PC-9 (cell line): ENCODE measurements around the gene RPS29. TPM values are rescaled to one million over a fixed set of nuclear protein-coding genes. Genes with fewer than 3 reads are reported as not detected.

ENCODE experiments used
- BruUV-seq: library from RNA; stranded (reverse); fragments of 400-500 nt; replicated peaks from 2 replicates; lab custom pipeline; 2021; lab: Mats Ljungman, UMichigan
- CTCF ChIA-PET: fragments of 300-600 bp; sonication (Branson Sonifier 250); formaldehyde crosslinking; loops from one replicate; lab custom pipeline; 2022; ENCODE audit warnings: antibody characterized with exemption; lab: Charles Lee
- POLR2A ChIA-PET: fragments of 300-600 bp; sonication (Branson Sonifier 250); formaldehyde crosslinking; loops from one replicate; lab custom pipeline; 2022; ENCODE audit warnings: antibody characterized with exemption; ENCODE audit not compliant: unreplicated experiment; lab: Charles Lee
- DNase-seq, 2 experiments: peaks; one replicate each; pipeline versions ENCODE4 v3.0.0 to v3.0.0-alpha.2; 2015 to 2022; ENCODE audit warnings: mixed read lengths in 1 of 2
- H2AFZ ChIP-seq: fragments of 200-600 bp; sonication (generic); 2 replicates; pipeline ENCODE4 v1.8.1; 2017; ENCODE audit warnings: antibody characterized with exemption
- H3F3A ChIP-seq: fragments of 200-600 bp; sonication (generic); 2 replicates; pipeline ENCODE4 v1.8.1; 2017; ENCODE audit warnings: antibody characterized with exemption, mild to moderate bottlenecking, low read depth; ENCODE audit not compliant: insufficient read depth
- H3K27ac ChIP-seq: fragments of 200-600 bp; sonication (generic); 2 replicates; pipeline ENCODE4 v1.6.1; 2016; ENCODE audit warnings: mixed run types
- H3K27me3 ChIP-seq: fragments of 200-600 bp; sonication (generic); 2 replicates; pipeline ENCODE4 v1.6.1; 2016; ENCODE audit warnings: low read depth, mixed run types; ENCODE audit not compliant: insufficient read depth
- H3K36me3 ChIP-seq: fragments of 200-600 bp; sonication (generic); 2 replicates; pipeline ENCODE4 v1.6.1; 2016; ENCODE audit warnings: low read depth, mixed run types
- H3K4me1 ChIP-seq: fragments of 200-600 bp; sonication (generic); replicated peaks from 2 replicates; pipeline ENCODE4 v1.6.1; 2016; ENCODE audit warnings: mixed run types; ENCODE audit not compliant: insufficient read depth
- H3K4me2 ChIP-seq: fragments of 200-600 bp; sonication (generic); 2 replicates; pipeline ENCODE4 v1.6.1; 2017; ENCODE audit warnings: mixed run types
- H3K4me3 ChIP-seq: fragments of 200-600 bp; sonication (generic); 2 replicates; pipeline ENCODE4 v1.6.1; 2016; ENCODE audit warnings: mixed run types
- H3K79me2 ChIP-seq: fragments of 200-600 bp; sonication (generic); 2 replicates; pipeline ENCODE4 v1.6.1; 2017; ENCODE audit warnings: low read depth, mixed run types
- H3K9me2 ChIP-seq: fragments of 200-600 bp; sonication (generic); 2 replicates; pipeline ENCODE4 v1.8.1; 2017; ENCODE audit warnings: mild to moderate bottlenecking; ENCODE audit not compliant: insufficient read depth
- H3K9me3 ChIP-seq: fragments of 200-600 bp; sonication (generic); 2 replicates; pipeline ENCODE4 v1.8.1; 2016; ENCODE audit warnings: low read depth; ENCODE audit not compliant: insufficient read depth
- H4K20me1 ChIP-seq: fragments of 200-600 bp; sonication (generic); 2 replicates; pipeline ENCODE4 v1.8.1; 2017; ENCODE audit not compliant: insufficient read depth
- CTCF ChIP-seq: fragments of 200-600 bp; sonication (generic); conservative IDR thresholded peaks from 2 replicates; pipeline ENCODE4 v1.6.1; 2017; ENCODE audit warnings: mixed run types, antibody characterized with exemption, mild to moderate bottlenecking, moderate library complexity
- EZH2 ChIP-seq: fragments of 200-600 bp; sonication (generic); IDR thresholded peaks from 2 replicates; pipeline ENCODE4 v1.8.0; 2017; ENCODE audit warnings: antibody characterized with exemption, low read depth
- intact Hi-C: fragments of 100-400 bp; cut with micrococcal nuclease; formaldehyde crosslinking; loops from one replicate; pipeline ENCODE4 v1.10.0; 2022; ENCODE audit not compliant: unreplicated experiment
- total RNA-seq: library from RNA; stranded (reverse); gene quantifications from 2 replicates; pipeline ENCODE4 v1.2.3, GENCODE V29; 2021

RPS29 gene
- total RNA-seq, 1 experiment from 2014 or later = 1,294 TPM

GRCh38 chr14:49545716-49546115 is 40.5 kb downstream of the RPS29 start:
- no peaks in the 10 kb centered on the region for H3K9me2 ChIP-seq
- no peaks in the 10 kb centered on the region for H4K20me1 ChIP-seq
- no peak overlapping the region for H3K27ac ChIP-seq
- no peak for DNase-seq
- intact Hi-C loops = loop anchor here (1.0 kb wide), 1 partner anchor 40 kb away; no protein-coding TSS in a partner anchor
- ChIA-PET POLR2A (no interaction called here), CTCF (no interaction called here)
- no peak overlapping the region for H3K4me2 ChIP-seq
- TF ChIP-seq CTCF = no peak
- no peak for TF ChIP-seq EZH2
- no peaks in the 10 kb centered on the region for H3K36me3 ChIP-seq
- no peak overlapping the region for H2AFZ ChIP-seq
- BruUV-seq = no TSS peak
- peaks cover 3% of the 10 kb centered on the region; the same call in 1 of the 2 replicates for H3K9me3 ChIP-seq
- peaks cover 19% of the 10 kb centered on the region for H3K4me1 ChIP-seq
- H3K79me2 ChIP-seq = no peaks in the 10 kb centered on the region
- H3K4me3 ChIP-seq = no peak overlapping the region
- H3K27me3 ChIP-seq = no peaks in the 10 kb centered on the region
- H3F3A ChIP-seq = 0 out of 2 replicates have a peak, but pooled peaks cover 7% of the 10 kb centered on the region

GRCh38 chr14:49545071-49545470 is 41.1 kb downstream of the RPS29 start:
- no peaks in the 10 kb centered on the region for H3K27me3 ChIP-seq
- no peak for TF ChIP-seq CTCF
- TF ChIP-seq EZH2 = no peak
- H3K27ac ChIP-seq = no peak overlapping the region
- no peaks in the 10 kb centered on the region for H3K36me3 ChIP-seq
- no peaks in the 10 kb centered on the region for H4K20me1 ChIP-seq
- ChIA-PET POLR2A (no interaction called here), CTCF (no interaction called here)
- no TSS peak for BruUV-seq
- H3K9me2 ChIP-seq = no peaks in the 10 kb centered on the region
- no peaks in the 10 kb centered on the region for H3K79me2 ChIP-seq
- intact Hi-C loops = loop anchor here (1.0 kb wide), 1 partner anchor 40 kb away; no protein-coding TSS in a partner anchor
- peak; percentile 9 to 68 for DNase-seq
- H2AFZ ChIP-seq = peak overlapping the region; percentile 59; the same call in 1 of the 2 replicates
- H3F3A ChIP-seq = 0 out of 2 replicates have a peak, but pooled peaks cover 7% of the 10 kb centered on the region
- peaks cover 13% of the 10 kb centered on the region for H3K4me1 ChIP-seq
- no peak overlapping the region for H3K4me2 ChIP-seq
- H3K4me3 ChIP-seq = no peak overlapping the region
- H3K9me3 ChIP-seq = peaks cover 3% of the 10 kb centered on the region; the same call in 1 of the 2 replicates

- no peaks in the 10 kb centered on the region for H3K36me3 ChIP-seq
- H3K27ac ChIP-seq = no peak overlapping the region
- TF ChIP-seq EZH2 (no peak), CTCF (no peak)
- H3K27me3 ChIP-seq = no peaks in the 10 kb centered on the region
- no TSS peak for BruUV-seq
- no peak overlapping the region for H3K4me2 ChIP-seq
- H3K4me1 ChIP-seq = 0 out of 2 replicates have a peak, but pooled peaks cover 5% of the 10 kb centered on the region
- intact Hi-C loops = no loop called here
- H4K20me1 ChIP-seq = no peaks in the 10 kb centered on the region
- DNase-seq = no peak
- peaks cover 3% of the 10 kb centered on the region; the same call in 1 of the 2 replicates for H3K9me3 ChIP-seq
- no peak overlapping the region for H2AFZ ChIP-seq
- ChIA-PET CTCF (no interaction called here), POLR2A (no interaction called here)
- H3K79me2 ChIP-seq = no peaks in the 10 kb centered on the region
- no peaks in the 10 kb centered on the region for H3K9me2 ChIP-seq
- H3F3A ChIP-seq = 0 out of 2 replicates have a peak, but pooled peaks cover 7% of the 10 kb centered on the region
- H3K4me3 ChIP-seq = no peak overlapping the region
Observed at GRCh38 chr14:49541049-49541448, 45.1 kb downstream of the RPS29 start.
